ENCODE data around the gene FNBP1. TPM values are rescaled to one million over a fixed set of nuclear protein-coding genes. Genes with fewer than 3 reads are reported as not detected.
A peak's percentile ranks its signal among the peaks of the same experiment; 100 is the strongest.

FNBP1 gene
- polyA plus RNA-seq, 2 of the 4 experiments (the other 2 are of a cell fraction): 10.6 to 15.6 TPM

DNA sequence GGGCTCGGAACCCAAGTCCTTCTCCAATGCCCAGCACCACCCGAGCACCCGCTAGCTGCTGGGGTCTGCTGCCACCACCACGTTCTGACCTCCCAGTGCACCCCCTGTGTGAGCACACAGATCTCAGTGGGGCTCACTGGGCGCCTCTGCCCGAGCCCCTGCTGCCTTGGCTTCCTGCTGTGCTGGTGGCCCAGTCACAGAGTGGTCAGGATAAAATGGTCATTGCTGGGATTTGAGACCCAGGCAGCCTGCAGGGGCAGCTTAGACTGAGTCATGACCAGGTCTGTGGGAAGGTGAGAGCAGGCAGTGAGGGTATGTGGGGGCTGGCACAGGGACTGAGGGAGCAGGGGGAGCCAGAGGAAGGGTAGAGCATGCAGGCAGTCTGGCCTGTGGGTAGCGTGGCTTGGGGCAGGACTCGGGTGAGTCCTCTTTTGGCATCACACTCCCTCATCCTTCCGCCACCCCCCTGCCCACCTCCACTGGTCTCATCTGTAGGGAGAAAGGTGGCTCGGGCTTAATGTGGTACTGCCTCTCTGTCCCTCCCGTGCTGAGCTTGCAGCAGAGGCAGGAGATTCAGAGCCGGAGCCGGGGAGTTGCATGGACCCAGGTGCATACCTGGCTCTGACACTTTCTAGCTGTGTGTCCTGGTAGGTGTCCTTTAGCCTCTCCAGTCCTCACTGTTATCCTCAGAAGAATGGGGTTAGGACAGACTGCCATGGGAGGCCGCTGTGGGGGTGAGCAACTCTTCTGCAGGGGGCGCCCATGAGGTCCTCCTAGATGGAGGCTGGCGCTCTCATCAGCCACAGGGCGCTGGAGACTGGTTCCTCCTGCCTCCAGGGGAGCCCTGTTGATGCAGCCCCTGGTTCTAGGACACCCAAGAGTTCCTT is 175.6 kb downstream of the FNBP1 start:
- Histone ChIP-seq H3K27ac (no peak overlapping the region), H3K9me3 (no peaks in the 10 kb centered on the region), H3K4me1 (no peaks in the 10 kb centered on the region), H3K4me2 (no peak overlapping the region), H3K4me3 (no peak overlapping the region)
- CTCF ChIA-PET: interaction anchor here (0.6 to 1.8 kb wide), 6 partner anchors 9 to 695 kb away, joined by 3 to 5 read pairs (median 3); no protein-coding TSS in a partner anchor
- FAIRE-seq: no peak
- WGBS (ENCODE audit: missing lambda C conversion rate): 78% methylated on average over 16 of the region's 17 CpGs
- no peak for DNase-seq (ENCODE audit: low read depth in 1 of 2, low spot score in 1 of 2)
- POLR2A ChIA-PET: no interaction called here
- TF ChIP-seq MYC (IDR thresholded peaks at IDR 0.05; ENCODE audit: borderline replicate concordance, low read length) (no peak), RAD21 (conservative IDR thresholded peaks at IDR 0.05 in 1 of 2, IDR thresholded peaks at IDR 0.05 in 1 of 2) (peak in 1 of 2 experiments; percentile 19; a peak in 1 of 5 replicates)
- ATAC-seq: peak; percentile 42 to 81

DNA sequence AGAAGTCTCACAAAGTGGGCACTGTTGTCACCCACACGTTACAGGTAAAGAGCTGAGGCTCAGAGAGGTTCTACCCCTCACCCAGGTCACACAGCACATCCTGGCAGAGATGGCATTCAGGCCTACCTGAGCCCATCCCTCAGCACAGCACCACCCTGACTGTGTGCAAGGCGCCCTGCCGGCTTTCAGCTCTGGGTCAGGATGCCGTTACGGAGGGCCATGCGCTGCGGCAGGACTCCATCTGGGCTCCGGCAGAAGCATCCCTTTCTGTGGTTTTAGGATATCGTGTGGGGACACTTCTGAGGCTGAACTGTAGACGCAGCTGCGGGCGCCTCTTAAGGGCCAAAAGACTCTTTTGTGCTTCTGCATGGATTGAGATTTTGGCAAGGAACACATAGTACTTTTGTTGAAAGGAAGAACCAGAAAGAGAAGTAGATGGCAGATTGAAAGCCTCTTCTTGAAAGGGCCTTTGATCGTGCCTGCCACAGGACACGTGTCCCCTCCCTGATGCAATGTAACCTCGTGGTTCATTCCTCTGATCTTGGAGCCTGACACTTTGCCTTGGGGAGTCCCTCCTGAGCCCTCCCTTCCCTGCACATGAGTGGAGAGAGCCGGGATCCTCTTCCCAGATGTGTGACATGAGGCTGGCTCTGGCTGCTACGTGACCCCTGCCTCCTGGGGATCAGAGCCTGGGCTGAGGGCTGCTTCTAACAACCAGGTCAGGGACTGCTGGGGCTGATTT is 176.4 kb downstream of the FNBP1 start:
- ATAC-seq (no peak), FAIRE-seq (no peak), DNase-seq (ENCODE audit: low read depth in 1 of 2, low spot score in 1 of 2) (no peak)
- H3K4me2 ChIP-seq: no peak overlapping the region
- H3K4me1 ChIP-seq: no peaks in the 10 kb centered on the region
- POLR2A ChIA-PET: no interaction called here
- CTCF ChIA-PET: interaction anchor here (0.6 to 1.7 kb wide), 3 partner anchors 10 to 696 kb away, joined by 3 to 5 read pairs (median 3); no protein-coding TSS in a partner anchor
- no peak overlapping the region for H3K27ac ChIP-seq
- H3K4me3 ChIP-seq: no peak overlapping the region
- TF ChIP-seq FOSB (CRISPR knock-in tag; IDR thresholded peaks at IDR 0.05) (no peak), ZNF302 (CRISPR knock-in tag; IDR thresholded peaks at IDR 0.05) (no peak), NFE2L2 (conservative IDR thresholded peaks at IDR 0.05; ENCODE audit: low read length) (no peak), EHF (CRISPR knock-in tag; IDR thresholded peaks at IDR 0.05) (no peak), RCOR1 (IDR thresholded peaks at IDR 0.05; ENCODE audit: low read depth, low read length) (no peak), POLR2A (IDR thresholded peaks at IDR 0.05; ENCODE audit: low read length) (no peak), SMC3 (IDR thresholded peaks at IDR 0.05) (no peak)
- TF ChIP-seq, protein P1, sequence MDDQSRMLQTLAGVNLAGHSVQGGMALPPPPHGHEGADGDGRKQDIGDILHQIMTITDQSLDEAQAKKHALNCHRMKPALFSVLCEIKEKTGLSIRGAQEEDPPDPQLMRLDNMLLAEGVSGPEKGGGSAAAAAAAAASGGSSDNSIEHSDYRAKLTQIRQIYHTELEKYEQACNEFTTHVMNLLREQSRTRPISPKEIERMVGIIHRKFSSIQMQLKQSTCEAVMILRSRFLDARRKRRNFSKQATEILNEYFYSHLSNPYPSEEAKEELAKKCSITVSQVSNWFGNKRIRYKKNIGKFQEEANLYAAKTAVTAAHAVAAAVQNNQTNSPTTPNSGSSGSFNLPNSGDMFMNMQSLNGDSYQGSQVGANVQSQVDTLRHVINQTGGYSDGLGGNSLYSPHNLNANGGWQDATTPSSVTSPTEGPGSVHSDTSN (IDR thresholded peaks at IDR 0.05): no peak
- TF ChIP-seq, protein P2, sequence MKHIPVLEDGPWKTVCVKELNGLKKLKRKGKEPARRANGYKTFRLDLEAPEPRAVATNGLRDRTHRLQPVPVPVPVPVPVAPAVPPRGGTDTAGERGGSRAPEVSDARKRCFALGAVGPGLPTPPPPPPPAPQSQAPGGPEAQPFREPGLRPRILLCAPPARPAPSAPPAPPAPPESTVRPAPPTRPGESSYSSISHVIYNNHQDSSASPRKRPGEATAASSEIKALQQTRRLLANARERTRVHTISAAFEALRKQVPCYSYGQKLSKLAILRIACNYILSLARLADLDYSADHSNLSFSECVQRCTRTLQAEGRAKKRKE (CRISPR knock-in tag; IDR thresholded peaks at IDR 0.05; ENCODE audit: low read depth): no peak
- H3K9me3 ChIP-seq: no peaks in the 10 kb centered on the region
- WGBS (ENCODE audit: missing lambda C conversion rate): 81% methylated on average over 15 of the region's 17 CpGs

DNA sequence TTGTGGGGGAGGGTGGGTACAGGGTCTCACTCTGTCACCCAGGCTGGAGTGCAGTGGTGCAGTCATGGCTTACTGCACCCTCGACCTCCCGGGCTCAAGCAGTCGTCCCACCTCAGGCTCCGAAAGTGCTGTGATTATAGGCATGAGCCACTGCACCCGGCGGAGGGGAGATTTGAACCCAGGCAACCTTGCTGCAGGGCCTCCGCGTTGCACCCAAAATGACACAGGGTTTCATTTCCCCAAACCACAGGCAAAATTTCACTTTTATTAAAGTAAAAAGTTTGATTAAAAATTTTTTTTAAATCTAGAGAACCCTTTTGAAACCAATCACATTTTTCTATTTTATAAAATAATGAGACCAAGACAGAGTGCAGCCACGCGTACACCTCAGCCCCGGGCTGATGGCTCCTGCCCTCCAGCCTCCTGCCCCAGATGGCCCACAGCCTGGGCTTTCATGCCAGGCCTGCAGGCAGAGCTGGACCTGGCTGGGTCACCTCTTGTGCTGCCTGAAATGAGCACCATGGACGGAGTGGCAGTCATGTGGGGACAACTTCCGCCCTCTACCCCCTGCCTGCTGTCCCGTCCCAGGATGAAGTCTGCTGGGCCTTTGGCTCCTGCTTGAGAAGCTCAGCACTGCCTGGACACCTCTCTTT is 177.2 kb downstream of the FNBP1 start:
- FAIRE-seq (no peak), ATAC-seq (no peak), DNase-seq (ENCODE audit: low read depth in 1 of 2, low spot score in 1 of 2) (no peak)
- no peak overlapping the region for H3K4me3 ChIP-seq
- no peak for TF ChIP-seq CBX2 (IDR thresholded peaks at IDR 0.05; ENCODE audit: borderline replicate concordance, low read depth)
- TF ChIP-seq HOXB13 (CRISPR knock-in tag; IDR thresholded peaks at IDR 0.05; ENCODE audit: low read depth): no peak
- TF ChIP-seq, protein P2 (CRISPR knock-in tag; IDR thresholded peaks at IDR 0.05; ENCODE audit: low read depth): no peak
- TF ChIP-seq TP53 (CRISPR knock-in tag; IDR thresholded peaks at IDR 0.05): no peak
- no peak for TF ChIP-seq NPAS2 (CRISPR knock-in tag; IDR thresholded peaks at IDR 0.05; ENCODE audit: borderline replicate concordance)
- no peak for TF ChIP-seq PHF8 (IDR thresholded peaks at IDR 0.05; ENCODE audit: borderline replicate concordance, low read depth)
- no peak for TF ChIP-seq KDM1A (IDR thresholded peaks at IDR 0.05; ENCODE audit: low read depth)
- no peak for TF ChIP-seq POLR2AphosphoS2 (conservative IDR thresholded peaks at IDR 0.05; ENCODE audit: low read length)
- no peak for TF ChIP-seq CHD4 (IDR thresholded peaks at IDR 0.05; ENCODE audit: borderline replicate concordance)
- TF ChIP-seq JUN (IDR thresholded peaks at IDR 0.05): no peak
- TF ChIP-seq GATA3 (IDR thresholded peaks at IDR 0.05; ENCODE audit: borderline replicate concordance): no peak
- no peak for TF ChIP-seq FOSL2 (IDR thresholded peaks at IDR 0.05)
- no peak for TF ChIP-seq FOSL2 (CRISPR knock-in tag; IDR thresholded peaks at IDR 0.05)
- TF ChIP-seq FOSB (CRISPR knock-in tag; IDR thresholded peaks at IDR 0.05): no peak
- no peak overlapping the region for H3K27ac ChIP-seq
- no peaks in the 10 kb centered on the region for H3K4me1 ChIP-seq
- ChIA-PET POLR2A (interaction anchor here (0.6 kb wide), 1 partner anchor 31 kb away, joined by 3 read pairs; no protein-coding TSS in a partner anchor), CTCF (interaction anchor here (0.7 to 1.7 kb wide), 2 partner anchors 11 to 370 kb away, joined by 3 to 5 read pairs; no protein-coding TSS in a partner anchor)
- WGBS (ENCODE audit: missing lambda C conversion rate): 90% methylated on average over 14 of the region's 14 CpGs
- no peak overlapping the region for H3K4me2 ChIP-seq
- no peaks in the 10 kb centered on the region for H3K9me3 ChIP-seq
